DND-41 (cell line): ENCODE measurements around the gene MMP17.

ENCODE experiments used
- ATAC-seq: fragments of 200-7000 bp; cut with Tn5 transposase; 3 replicates; pipeline ENCODE4 v1.9.1; 2021; ENCODE audit warnings: low read depth; ENCODE audit not compliant: insufficient read depth
- DNase-seq: peaks from one replicate; pipeline ENCODE4 v3.0.0-alpha.2; 2020
- H2AFZ ChIP-seq: 2 replicates; pipeline ENCODE4 v1.6.0; 2012; ENCODE audit warnings: low read depth, low read length
- H3K27ac ChIP-seq: 2 replicates; pipeline ENCODE4 v1.5.1; 2012; ENCODE audit warnings: low read length, inconsistent platforms
- H3K27me3 ChIP-seq: fragments of 200-600 bp; sonication (generic); 2 replicates; pipeline ENCODE4 v1.6.0; 2012; ENCODE audit warnings: low read length, mild to moderate bottlenecking, inconsistent platforms; ENCODE audit not compliant: insufficient read depth, poor library complexity
- H3K36me3 ChIP-seq: 2 replicates; pipeline ENCODE4 v1.5.1; 2012; ENCODE audit warnings: low read length, inconsistent platforms; ENCODE audit not compliant: insufficient read depth
- H3K4me1 ChIP-seq: 2 replicates; pipeline ENCODE4 v1.5.1; 2012; ENCODE audit warnings: mild to moderate bottlenecking, low read length; ENCODE audit not compliant: insufficient read depth
- H3K4me2 ChIP-seq: 2 replicates; pipeline ENCODE4 v1.6.0; 2012; ENCODE audit warnings: mild to moderate bottlenecking, moderate library complexity, low read length, inconsistent platforms; ENCODE audit not compliant: insufficient read depth
- H3K4me3 ChIP-seq, 2 experiments: fragments of 200-600 bp in 1 of 2; shearing (Covaris generic) in 1 of 2; 2 replicates each; pipeline ENCODE4 v1.5.1; 2012 to 2016; ENCODE audit warnings: inconsistent platforms in 2 of 2, low read length in 2 of 2, mild to moderate bottlenecking in 2 of 2, low read depth in 1 of 2, moderate library complexity in 1 of 2
- H3K79me2 ChIP-seq: 2 replicates; pipeline ENCODE4 v1.6.0; 2012; ENCODE audit warnings: low read length, inconsistent platforms; ENCODE audit not compliant: insufficient read depth
- H3K9ac ChIP-seq: 2 replicates; pipeline ENCODE4 v1.6.0; 2012; ENCODE audit warnings: low read depth, mild to moderate bottlenecking, inconsistent platforms, low read length, moderate library complexity
- H3K9me3 ChIP-seq: 2 replicates; pipeline ENCODE4 v1.5.1; 2012; ENCODE audit warnings: low read length, moderate library complexity, mild to moderate bottlenecking, inconsistent platforms; ENCODE audit not compliant: insufficient read depth, severe bottlenecking
- H4K20me1 ChIP-seq: 2 replicates; pipeline ENCODE4 v1.6.0; 2012; ENCODE audit warnings: low read length; ENCODE audit not compliant: insufficient read depth
- EZH2 ChIP-seq: IDR thresholded peaks from 3 replicates; pipeline ENCODE4 v1.6.1; 2012; ENCODE audit warnings: borderline replicate concordance, low read depth, mild to moderate bottlenecking, moderate library complexity, low read length, inconsistent platforms; ENCODE audit not compliant: severe bottlenecking
- TF ChIP-seq, protein P1 (sequence below): IDR thresholded peaks from 2 replicates; pipeline ENCODE4 v1.5.1; 2012; ENCODE audit warnings: borderline replicate concordance, low read length, moderate library complexity, mild to moderate bottlenecking; ENCODE audit not compliant: poor library complexity, severe bottlenecking; ENCODE audit errors: extremely low read depth

MMP17 gene

GRCh38 chr12:131784909-131785762 is 43.1 kb upstream of the MMP17 start:
- Histone ChIP-seq H3K36me3 (peaks cover 87% of the 10 kb centered on the region), H3K4me3 (no peak overlapping the region), H3K9me3 (no peaks in the 10 kb centered on the region), H4K20me1 (0 out of 2 replicates have a peak, but pooled peaks cover 7% of the 10 kb centered on the region), H3K27ac (no peak overlapping the region), H3K9ac (no peak overlapping the region), H3K79me2 (no peaks in the 10 kb centered on the region), H3K4me1 (no peaks in the 10 kb centered on the region), H3K27me3 (no peaks in the 10 kb centered on the region), H2AFZ (no peak overlapping the region), H3K4me2 (no peak overlapping the region)
- no peak for DNase-seq
- TF ChIP-seq, protein P1, sequence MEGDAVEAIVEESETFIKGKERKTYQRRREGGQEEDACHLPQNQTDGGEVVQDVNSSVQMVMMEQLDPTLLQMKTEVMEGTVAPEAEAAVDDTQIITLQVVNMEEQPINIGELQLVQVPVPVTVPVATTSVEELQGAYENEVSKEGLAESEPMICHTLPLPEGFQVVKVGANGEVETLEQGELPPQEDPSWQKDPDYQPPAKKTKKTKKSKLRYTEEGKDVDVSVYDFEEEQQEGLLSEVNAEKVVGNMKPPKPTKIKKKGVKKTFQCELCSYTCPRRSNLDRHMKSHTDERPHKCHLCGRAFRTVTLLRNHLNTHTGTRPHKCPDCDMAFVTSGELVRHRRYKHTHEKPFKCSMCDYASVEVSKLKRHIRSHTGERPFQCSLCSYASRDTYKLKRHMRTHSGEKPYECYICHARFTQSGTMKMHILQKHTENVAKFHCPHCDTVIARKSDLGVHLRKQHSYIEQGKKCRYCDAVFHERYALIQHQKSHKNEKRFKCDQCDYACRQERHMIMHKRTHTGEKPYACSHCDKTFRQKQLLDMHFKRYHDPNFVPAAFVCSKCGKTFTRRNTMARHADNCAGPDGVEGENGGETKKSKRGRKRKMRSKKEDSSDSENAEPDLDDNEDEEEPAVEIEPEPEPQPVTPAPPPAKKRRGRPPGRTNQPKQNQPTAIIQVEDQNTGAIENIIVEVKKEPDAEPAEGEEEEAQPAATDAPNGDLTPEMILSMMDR = no peak
- TF ChIP-seq EZH2 = no peak
- ATAC-seq = no peak

DNA sequence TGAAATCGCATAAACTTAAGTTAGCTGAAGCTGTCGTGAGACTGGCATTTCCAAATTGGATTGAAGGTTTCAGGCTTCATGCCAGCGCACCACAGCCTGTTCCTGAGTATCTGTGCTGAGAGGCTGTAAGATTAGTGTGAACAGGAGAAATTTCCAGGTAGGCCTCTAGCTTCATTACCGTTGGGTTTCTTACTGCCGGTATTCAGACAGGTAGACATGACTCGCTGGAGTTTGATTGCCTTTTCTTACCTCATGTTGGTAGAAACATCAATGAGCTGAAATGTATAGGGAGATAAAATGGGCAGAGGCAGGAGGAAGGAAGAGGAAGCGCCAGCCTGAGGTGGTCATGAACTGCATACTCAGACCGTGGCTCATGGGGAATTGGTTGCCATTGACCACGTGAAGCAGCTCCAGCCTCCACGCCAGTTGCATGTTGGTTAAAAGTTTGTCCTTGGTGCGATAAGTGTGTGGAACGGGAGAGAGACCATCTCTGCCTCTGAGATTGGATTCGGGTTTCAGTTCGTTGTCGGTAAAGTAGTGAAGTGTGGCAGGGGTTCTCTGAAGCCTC is 42.3 kb upstream of the MMP17 start:
- Histone ChIP-seq H3K9me3 (no peaks in the 10 kb centered on the region), H2AFZ (no peak overlapping the region), H3K27me3 (no peaks in the 10 kb centered on the region), H3K4me1 (no peaks in the 10 kb centered on the region), H3K4me3 (no peak overlapping the region), H3K27ac (no peak overlapping the region), H3K9ac (no peak overlapping the region), H4K20me1 (0 out of 2 replicates have a peak, but pooled peaks cover 7% of the 10 kb centered on the region), H3K4me2 (no peak overlapping the region), H3K36me3 (peaks cover 87% of the 10 kb centered on the region), H3K79me2 (no peaks in the 10 kb centered on the region)
- no peak for TF ChIP-seq EZH2
- TF ChIP-seq, protein P1 = no peak
- DNase-seq (no peak), ATAC-seq (no peak)

DNA sequence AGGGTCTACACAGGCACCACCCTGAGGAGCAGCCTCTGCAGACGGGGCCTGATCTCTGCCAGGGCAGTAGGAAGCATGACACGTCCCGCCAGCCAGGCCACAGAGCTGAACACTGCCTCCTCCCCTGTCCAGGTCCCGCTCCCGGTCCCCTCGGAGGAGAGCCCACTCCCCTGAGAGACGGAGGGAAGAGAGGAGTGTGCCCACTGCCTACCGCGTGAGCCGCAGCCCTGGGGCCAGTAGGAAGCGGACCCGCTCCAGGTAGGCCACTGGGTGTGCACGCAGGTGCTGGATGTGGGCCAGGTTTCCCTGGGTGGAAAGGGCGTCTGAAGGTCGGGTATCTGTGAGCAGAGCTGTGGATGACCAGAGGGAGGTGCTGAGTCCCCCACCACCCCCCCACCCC is 41.9 kb upstream of the MMP17 start:
- no peak overlapping the region for H3K27ac ChIP-seq
- no peaks in the 10 kb centered on the region for H3K9me3 ChIP-seq
- no peak overlapping the region for H3K4me2 ChIP-seq
- peak; percentile 7; the same call in 1 of the 3 replicates for ATAC-seq
- no peaks in the 10 kb centered on the region for H3K27me3 ChIP-seq
- H4K20me1 ChIP-seq = 0 out of 2 replicates have a peak, but pooled peaks cover 7% of the 10 kb centered on the region
- H3K9ac ChIP-seq = no peak overlapping the region
- TF ChIP-seq, protein P1 = no peak
- no peak for TF ChIP-seq EZH2
- no peak overlapping the region for H2AFZ ChIP-seq
- H3K79me2 ChIP-seq = no peaks in the 10 kb centered on the region
- H3K4me3 ChIP-seq = no peak overlapping the region
- peaks cover 91% of the 10 kb centered on the region for H3K36me3 ChIP-seq
- DNase-seq = no peak
- no peaks in the 10 kb centered on the region for H3K4me1 ChIP-seq
